Stimulated activated CD8-positive, alpha-beta memory T cell treated with anti-CD3 and anti-CD28 coated beads, Interleukin-4, amount 100 ng/mL, for 1 hour (primary cell): ENCODE results near the gene DESI1.
"Not testable (repeated sequence)": the region's sequence is repeated elsewhere in the genome, so short reads cannot be mapped to it uniquely, and the experiment has no call there.

Source experiments
- DNase-seq, 2 donors: peaks; one replicate each; pipeline ENCODE4 v3.0.0-alpha.2; 2020; ENCODE audit warnings: low read depth in 2 of 2, low spot score in 1 of 2

DESI1 gene

GRCh38 chr22:41620589-41621098, at the start of gene DESI1:
DESI1 (minus strand) TSS chr22:41621043; CDS start chr22:41620839, 204 bp downstream.
- DNase-seq: no peak

DNA sequence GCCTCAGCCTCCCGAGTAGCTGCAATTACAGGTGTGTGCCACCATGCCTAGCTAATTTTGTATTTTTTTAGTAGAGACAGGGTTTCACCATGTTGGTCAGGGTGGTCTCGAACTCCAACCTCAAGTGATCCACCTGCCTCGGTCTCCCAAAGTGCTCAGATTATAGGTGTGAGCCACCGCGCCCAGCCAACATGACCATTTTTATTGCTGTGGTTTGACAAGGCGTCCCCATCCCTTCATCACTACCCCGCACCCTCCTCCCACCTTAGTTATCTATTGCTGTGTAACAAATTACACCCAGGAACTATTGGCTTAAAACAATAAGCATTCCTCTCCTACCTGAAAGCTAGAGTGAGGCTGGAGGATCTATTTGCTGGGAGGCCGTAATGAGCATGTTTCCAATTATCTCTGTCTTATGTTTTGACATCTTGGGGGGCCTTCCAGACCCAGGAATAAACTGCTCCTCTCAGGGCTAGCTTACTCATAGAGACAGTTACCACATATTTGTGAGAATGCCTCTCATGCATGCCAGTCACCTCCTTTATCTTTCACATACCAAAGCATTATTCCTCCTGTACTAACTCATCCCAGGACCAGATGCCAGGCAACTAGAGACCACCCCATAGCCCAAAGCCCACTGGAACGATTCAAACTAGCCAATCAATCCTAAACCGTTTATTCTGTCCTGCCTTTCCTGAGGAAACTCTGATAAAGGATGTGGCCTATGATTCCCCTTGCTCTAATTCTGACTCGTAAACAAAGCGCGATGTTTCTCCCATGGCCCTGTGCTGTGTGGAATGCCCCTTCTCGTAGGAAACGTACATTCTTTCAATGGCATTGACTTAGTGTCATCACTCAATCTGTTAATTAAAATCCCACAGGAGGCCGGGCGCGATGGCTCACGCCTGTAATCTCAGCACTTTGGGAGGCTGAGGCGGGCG, 48.4 kb upstream of the DESI1 start:
- DNase-seq: no peak

DNA sequence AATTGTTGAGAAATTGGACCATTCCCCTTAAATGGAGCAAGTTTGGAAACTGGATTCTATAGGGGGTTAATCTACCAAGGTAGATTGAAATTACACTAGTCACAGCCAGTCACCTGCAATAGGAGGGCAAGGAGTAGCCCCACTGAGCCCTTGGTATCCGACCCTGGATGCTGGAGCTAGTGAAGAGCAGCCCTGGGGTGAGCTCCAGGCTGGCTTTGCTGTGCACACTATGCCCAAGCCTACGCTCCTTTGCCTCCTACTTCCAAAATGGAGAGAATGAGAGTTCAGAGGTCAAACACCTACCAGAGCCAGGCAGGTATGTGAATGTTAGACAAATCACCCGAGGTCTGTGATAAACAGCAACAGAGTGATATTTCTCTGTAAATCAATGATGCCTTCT, 44.1 kb upstream of the DESI1 start:
- no peak for DNase-seq

DNA sequence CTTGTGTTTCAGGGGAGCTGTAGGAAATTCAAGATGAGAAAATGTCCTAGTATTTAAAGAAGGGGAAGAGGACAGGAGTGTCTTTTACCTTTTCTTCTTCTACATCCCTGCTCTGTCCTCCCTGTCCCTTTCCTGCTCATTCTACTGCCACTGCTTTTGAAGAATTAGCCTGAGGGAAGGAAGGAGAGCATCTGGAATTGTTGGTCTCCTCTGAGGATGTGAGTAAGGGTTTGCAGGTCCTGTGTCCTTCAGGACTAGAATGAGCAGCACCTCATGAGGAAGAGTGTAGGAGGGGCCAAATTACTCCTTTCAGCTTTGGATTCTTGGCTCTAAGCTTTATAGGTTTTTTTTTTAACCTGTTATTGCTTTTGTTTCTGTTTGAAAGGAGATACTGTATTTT, 43.6 kb upstream of the DESI1 start:
- no peak for DNase-seq

- not testable (repeated sequence) for DNase-seq
These were observed 42.8 kb upstream of the DESI1 start for GRCh38 chr22:41663594-41663993.

DNA sequence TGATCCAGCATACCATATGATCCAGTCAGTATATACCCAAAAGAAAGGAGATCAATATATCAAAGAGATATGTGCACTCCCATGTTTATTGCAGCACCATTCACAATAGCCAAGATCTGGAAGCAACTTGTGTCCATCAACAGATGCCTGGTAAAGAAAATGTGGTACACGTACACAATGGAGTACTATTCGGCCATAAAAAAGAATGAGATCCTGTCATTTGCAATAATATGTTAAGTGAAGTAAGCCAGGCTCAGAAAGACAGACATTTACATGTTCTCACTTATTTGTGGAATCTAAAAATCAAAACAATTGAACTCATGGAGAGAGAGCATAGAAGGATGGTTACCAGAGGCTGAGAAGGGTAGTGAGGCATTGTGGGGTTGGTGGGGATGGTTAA, 40.9 kb upstream of the DESI1 start:
- no peak for DNase-seq

GRCh38 chr22:41661088-41661487, 40.2 kb upstream of the DESI1 start:
- no peak for DNase-seq

DNA sequence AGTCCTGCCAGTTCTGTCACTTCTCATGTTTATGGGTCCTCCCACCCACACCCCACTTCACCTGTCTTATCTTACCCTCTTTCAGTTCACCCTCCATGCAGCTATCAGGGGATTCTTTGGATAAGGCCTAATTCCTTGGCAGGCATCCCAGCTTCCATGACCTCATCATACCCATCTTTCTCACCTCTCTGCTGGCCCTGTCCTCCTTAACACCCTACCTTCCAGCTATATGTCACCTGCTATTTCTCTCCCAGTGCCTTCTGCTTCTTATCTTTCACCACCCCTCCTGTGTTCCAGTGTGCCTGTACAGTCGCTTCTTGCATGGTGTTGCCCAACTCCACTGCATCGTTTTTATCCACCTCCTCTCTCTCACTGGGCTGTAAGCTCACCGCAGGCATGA, 39.6 kb upstream of the DESI1 start:
- DNase-seq: no peak

DNA sequence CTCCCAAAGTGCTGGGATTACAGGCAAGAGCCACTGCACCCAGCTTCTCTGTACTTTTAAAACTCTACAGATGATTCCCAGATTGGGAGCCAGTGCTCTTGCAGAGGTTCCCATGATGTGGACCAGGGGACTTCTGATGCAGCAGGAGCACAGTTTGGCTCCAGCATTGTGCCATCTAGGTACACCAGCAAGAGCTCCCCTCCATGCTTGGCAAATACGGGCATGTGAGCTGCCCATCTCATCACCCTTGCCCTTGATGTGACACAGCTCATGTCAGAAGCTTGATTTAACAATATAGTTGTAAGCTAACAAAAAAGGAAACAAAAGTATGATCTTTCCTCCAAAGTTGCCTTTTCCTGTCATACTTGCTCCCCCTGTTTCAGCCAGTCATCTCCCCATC, 39.1 kb upstream of the DESI1 start:
- no peak for DNase-seq

DNA sequence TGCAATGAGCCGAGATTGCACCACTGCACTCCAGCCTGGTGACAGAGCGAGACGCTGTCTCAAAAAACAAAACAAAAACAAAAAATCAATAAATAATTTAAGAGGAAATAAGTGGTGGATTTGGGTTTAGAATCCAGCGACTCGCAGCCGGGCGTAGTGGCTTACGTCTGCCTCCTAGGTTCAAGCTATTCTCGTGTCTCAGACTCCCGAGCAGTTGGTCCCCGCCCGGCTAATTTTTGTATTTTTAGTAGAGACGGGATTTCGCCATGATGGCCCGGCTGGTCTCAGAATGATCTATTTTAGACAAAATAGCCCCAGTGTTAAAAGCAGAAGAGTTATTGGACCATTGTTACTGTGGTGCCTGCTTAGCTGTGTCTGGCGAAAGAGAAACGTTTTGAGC, 38.0 kb upstream of the DESI1 start:
- no peak for DNase-seq

DNA sequence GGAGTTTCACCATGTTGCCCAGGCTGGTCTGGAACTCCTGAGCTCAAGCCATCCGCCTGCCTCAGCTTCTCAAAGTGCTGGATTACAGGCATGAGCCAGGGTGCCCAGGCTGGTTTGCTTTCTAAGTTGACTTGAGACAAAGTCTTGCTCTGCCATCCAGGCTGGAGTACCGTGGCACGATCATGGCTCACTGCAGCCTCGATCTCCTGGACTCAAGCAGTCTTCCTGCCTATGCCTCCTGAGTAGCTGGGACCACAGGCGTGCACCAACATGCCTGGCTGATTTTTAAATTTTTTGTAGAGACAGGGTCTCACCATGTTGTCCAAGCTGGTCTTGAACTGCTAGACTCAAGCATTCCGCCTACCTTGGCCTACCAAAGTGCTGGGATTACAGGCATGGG, 36.9 kb upstream of the DESI1 start:
- no peak for DNase-seq

DNA sequence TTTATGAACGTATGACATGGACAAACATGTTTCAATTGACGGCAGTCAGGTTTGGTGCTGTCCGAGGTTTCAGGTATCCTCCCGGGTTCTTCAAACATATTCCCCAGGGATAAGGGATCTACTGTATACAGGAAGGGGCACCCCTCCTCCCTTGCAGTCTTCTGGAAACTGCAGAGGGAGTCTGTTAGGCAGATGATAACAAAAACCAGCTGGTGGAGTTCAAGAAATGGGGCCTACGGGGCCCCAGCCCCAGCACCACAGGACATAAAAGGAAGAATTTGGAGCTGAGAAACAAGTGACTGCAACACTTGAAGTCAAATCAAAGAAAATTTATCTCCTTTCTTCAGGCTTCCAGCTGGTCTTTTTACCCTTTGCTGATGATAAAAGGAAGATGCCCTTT, 35.7 kb upstream of the DESI1 start:
- DNase-seq: no peak

- no peak for DNase-seq
These were observed 33.5 kb upstream of the DESI1 start for GRCh38 chr22:41654322-41654721.

- no peak for DNase-seq
These were observed 30.0 kb upstream of the DESI1 start for GRCh38 chr22:41650821-41651220.

DNA sequence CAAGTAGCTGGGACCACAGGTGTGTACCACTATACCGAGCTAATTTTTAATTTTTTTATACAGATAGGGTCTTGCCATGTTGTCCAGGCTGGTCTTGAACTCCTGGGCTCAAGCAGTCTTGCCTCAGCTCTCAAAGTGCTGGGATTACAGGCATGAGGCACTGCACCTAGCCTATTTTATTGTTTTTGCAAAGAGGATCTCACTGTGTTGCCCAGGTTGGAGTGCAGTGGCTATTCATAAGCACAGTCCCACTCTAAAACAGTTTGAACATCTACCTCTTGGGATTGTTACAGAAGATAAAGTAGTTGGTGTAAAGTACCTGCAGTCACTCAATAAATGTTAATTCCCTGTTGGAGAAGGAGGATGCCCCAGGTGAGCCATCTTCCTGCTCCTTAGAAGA, 29.4 kb upstream of the DESI1 start:
- DNase-seq: no peak

DNA sequence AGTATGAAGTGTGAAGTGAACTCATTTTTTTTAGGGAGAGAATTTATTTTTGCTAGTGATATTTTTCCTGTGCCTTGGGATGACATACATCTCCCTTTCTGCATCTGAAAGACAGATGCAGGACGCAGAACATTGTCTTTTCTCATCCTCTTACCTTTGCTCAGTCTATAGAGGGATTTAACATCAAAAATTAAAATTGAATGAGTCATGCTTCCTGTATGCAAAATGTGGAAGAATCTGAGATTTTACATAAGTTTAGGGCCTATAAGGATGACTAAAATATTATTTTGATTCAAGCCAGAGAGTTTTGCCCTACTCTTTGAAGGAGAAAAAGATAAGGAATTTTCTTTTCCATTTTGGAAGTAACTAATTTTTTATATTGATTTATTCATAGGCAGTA, 27.6 kb upstream of the DESI1 start:
- DNase-seq: no peak

DNA sequence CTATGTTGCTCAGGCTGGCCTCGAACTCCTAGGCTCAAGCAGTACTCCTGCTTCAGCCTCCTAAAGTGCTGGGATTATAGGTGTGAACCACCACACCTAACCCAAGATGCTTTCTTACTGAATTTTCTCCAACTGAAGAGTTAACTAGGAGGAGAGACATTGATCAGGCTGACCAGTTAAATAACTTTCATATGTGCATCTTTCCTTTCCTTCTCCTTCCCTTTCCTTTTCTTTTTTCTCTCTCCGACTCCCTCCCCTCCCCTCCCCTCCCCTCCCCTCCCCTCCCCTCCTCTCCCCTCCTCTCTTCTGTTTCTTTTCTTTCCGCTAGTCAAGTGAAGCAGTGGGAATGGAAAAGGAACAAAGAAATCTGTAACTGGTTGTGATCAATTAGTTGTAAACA, 26.9 kb upstream of the DESI1 start:
- DNase-seq: no peak

DNA sequence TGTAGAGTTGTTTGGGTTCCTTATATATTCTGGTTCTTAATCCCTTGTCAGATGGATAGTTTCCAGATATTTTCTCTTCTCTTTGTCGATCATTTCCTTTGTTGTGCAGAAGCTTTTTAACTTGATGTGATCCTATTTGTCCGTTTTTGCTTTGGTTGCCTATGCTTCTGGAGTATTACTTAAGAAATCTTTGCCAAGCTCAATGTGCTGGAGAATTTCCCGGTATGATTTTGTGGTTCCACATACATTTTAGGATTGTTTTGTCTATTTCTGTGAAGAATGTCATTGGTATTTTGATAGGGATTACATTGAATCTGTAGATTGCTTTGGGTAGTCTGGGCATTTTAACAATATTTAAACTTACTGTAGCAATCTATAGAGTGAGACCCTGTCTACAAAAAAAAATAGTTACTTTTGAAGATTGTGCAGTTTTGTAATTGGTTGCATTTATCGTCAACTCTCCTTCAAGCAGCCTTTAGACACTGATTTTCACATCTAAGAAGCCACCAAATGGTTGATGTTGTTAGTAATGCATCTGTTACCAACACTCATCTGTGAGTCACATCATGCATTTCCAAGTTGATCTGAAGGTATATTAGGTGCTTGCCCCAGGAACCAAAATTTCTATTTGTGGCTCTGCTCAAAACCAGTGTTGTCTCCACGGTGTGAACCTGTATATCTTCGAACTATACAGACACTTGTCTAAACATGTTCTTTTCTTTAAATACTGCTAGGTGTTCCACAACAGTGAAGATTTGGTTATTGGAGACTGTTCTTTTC, 21.7 kb upstream of the DESI1 start:
- no peak for DNase-seq

DNA sequence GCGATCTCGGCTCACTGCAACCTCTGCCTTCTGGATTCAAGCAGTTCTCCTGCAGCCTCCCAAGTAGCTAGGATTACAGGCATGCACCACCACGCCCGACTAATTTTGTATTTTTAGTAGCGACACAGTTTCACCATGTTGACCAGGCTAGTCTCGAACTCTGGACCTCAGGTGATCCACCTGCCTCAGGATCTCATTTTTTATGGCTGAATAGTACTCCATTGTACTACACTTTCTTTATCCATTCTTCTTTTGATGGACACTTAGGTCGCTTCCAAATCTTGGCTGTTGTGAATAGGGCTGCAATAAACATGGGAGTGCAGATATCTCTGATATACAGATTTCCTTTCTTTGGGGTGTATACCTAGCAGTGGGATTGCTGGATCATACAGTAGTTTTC, 21.0 kb upstream of the DESI1 start:
- DNase-seq: no peak

DNA sequence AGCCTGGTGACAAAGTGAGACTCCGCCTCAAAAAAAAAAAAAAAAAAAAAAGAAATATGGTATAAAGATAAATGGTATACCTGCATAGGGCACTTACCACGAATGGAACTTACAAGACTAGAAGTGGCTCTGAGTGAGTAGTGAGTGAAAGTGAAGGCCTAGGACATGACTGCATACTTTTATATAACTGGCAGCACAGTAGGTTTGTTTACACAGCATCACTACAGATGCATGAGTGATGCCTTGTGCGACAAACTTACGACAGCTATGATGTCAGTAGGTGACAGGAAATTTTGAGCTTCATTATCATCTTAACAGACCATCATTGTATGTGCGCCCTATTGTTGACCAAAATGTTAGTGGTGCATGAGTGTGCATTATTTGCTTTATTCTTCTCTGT, 17.9 kb upstream of the DESI1 start:
- no peak for DNase-seq

DNA sequence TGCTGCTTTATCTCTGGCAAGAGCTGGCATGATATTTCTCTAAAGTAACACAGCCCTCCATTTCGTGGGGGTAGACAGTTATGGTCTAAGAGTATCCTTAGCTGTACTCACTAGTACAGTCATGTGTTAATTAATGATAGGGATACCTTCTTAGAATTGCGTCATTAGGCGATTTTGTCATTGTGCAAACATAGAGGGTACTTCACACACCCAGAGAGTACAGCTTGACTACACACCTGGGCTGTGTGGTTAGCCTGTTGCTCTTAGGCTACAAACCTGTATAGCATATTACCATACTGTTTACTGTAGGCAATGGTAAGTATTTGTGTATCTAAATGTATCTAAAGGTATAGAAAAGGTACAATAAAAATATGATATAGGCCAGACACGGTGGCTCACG, 17.3 kb upstream of the DESI1 start:
- DNase-seq: no peak

DNA sequence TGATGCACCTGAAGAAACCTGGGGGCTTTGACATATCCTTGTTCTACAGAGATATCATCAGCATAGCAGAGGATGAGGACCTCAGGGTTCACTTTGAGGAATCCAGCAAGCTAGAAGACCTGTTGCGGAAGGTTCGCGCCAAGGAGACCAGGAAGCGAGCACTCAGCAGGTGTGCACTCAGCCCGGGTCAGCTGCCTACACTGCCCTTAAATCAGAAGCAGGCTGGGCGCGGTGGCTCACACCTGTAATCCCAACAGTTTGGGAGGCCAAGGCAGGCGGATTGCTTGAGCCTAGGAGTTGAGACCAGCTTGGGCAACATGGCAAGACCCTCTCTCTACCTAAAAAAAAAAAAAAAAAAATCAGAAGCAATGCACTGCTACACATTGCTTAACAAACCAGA, 16.8 kb upstream of the DESI1 start:
- DNase-seq: not testable (repeated sequence)
